CD4-positive, alpha-beta T cell (primary cell): ENCODE results near the gene DNAJB11. TPM values are rescaled to one million over a fixed set of nuclear protein-coding genes. Genes with fewer than 3 reads are reported as not detected.

Experiments used
- ATAC-seq: fragments of 200-7000 bp; cut with Tn5 transposase; one replicate; pipeline ENCODE4 v1.10.0; 2022; ENCODE audit warnings: mild to moderate bottlenecking; ENCODE audit not compliant: poor library complexity
- CTCF ChIA-PET: fragments of 350-600 bp; sonication (Branson Sonifier 250); formaldehyde crosslinking; loops from one replicate; lab custom pipeline; 2021; ENCODE audit warnings: antibody characterized with exemption, inconsistent platforms; lab: Charles Lee
- POLR2A ChIA-PET: fragments of 350-600 bp; sonication (Branson Sonifier 250); formaldehyde crosslinking; loops from one replicate; lab custom pipeline; 2021; ENCODE audit warnings: antibody characterized with exemption, inconsistent platforms; lab: Charles Lee
- DNase-seq, 14 experiments: peaks; one replicate each; pipeline ENCODE4 v3.0.0-alpha.2; 2013 to 2020; ENCODE audit warnings: mixed read lengths in 2 of 14
- H3K27ac ChIP-seq, 2 donors: one replicate each; pipeline versions ENCODE4 v1.5.1 to v1.7.0; 2013; ENCODE audit warnings: low read length in 2 of 2, low read depth in 1 of 2, mild to moderate bottlenecking in 1 of 2
- H3K27me3 ChIP-seq, 2 experiments: 1 replicate in 1 of 2; 2 replicates in 1 of 2; pipeline versions ENCODE4 v1.6.1 to v1.7.0; 2013; ENCODE audit warnings: low read length in 2 of 2, control low read depth in 1 of 2, mild to moderate bottlenecking in 1 of 2, moderate library complexity in 1 of 2; ENCODE audit not compliant: insufficient read depth in 2 of 2, control insufficient read depth in 1 of 2
- H3K36me3 ChIP-seq: one replicate; pipeline ENCODE4 v1.6.1; 2013; ENCODE audit warnings: low read length, control low read depth; ENCODE audit not compliant: insufficient read depth
- H3K4me1 ChIP-seq: one replicate; pipeline ENCODE4 v1.6.1; 2013; ENCODE audit warnings: low read length, control low read depth; ENCODE audit not compliant: insufficient read depth
- H3K4me3 ChIP-seq: one replicate; pipeline ENCODE4 v1.5.1; 2013; ENCODE audit warnings: mild to moderate bottlenecking, low read length, moderate library complexity
- H3K9me3 ChIP-seq, 2 experiments: 1 replicate in 1 of 2; 2 replicates in 1 of 2; pipeline versions ENCODE4 v1.6.1 to v1.7.0; 2013; ENCODE audit warnings: low read length in 2 of 2, mild to moderate bottlenecking in 2 of 2, control low read depth in 1 of 2, moderate library complexity in 1 of 2; ENCODE audit not compliant: control insufficient read depth in 1 of 2, insufficient read depth in 1 of 2
- H3K27ac Mint-ChIP-seq: one replicate; pipeline ENCODE4 v1.8.0; 2020; ENCODE audit warnings: mixed read lengths
- H3K27me3 Mint-ChIP-seq: one replicate; pipeline ENCODE4 v1.8.0; 2021; ENCODE audit warnings: mixed read lengths
- H3K36me3 Mint-ChIP-seq: one replicate; pipeline ENCODE4 v1.8.0; 2021; ENCODE audit warnings: low read depth, mixed read lengths
- H3K4me1 Mint-ChIP-seq: one replicate; pipeline ENCODE4 v1.8.0; 2021; ENCODE audit warnings: low read depth, mixed read lengths
- H3K4me3 Mint-ChIP-seq: one replicate; pipeline ENCODE4 v1.8.0; 2020; ENCODE audit warnings: mild to moderate bottlenecking, mixed read lengths
- H3K9me3 Mint-ChIP-seq: one replicate; pipeline ENCODE4 v1.8.0; 2020; ENCODE audit warnings: mixed read lengths
- intact Hi-C, 2 experiments: fragments of 100-400 bp; cut with DNase I in 1 of 2; cut with micrococcal nuclease in 1 of 2; formaldehyde crosslinking; loops; one replicate each; pipeline versions ENCODE4 v1.15.1 to v1.9.0; 2023 to 2025; cut with DNase I, micrococcal nuclease
- total RNA-seq, 174 experiments: library from RNA in 2 of 174; stranded (reverse) in 2 of 174; gene quantifications; one replicate each; pipeline ENCODE4 v1.2.3 and lab custom pipeline; 2021 to 2026
- TF ChIP-seq, protein P1 (sequence below): fragments of 200-600 bp; IDR thresholded peaks from one replicate; pipeline ENCODE4 v1.8.0; 2022; ENCODE audit warnings: antibody characterized with exemption, mild to moderate bottlenecking

The DNAJB11 gene
- total RNA-seq, 2 experiments from 2014 or later, result 69.3 to 70.3 TPM

DNA sequence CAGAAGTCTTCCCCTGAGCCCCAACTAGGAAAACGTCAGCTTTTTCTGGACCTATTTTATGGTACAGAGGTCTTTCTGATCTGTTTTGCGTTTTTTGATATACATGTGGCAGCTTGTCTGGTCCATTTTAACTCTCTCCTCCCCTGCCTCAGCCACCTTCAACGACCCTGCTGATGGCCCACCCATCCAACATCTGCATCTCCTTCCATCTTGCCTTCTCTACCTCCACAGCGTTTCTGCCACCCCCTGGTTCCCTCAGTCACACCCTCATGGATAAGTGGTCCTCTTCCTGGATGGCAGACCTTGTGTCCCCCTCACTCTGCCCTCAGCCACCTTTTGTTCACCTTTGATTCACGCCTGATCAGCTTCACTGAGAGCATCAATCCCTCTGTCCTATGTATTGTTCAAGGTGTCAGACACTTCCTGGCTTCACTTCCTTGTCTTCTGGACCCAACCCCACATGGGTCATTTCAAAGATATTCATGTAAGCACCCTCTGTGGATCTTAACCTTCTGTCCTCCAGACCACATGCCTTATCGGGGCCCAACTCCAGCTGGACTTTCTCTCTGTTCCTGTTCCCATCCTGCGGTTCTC lies 55.8 kb downstream of the DNAJB11 start:
- POLR2A ChIA-PET, result no interaction called here
- H3K4me3 ChIP-seq, result no peak overlapping the region
- Mint-ChIP-seq H3K27me3 (peaks cover 25% of the 10 kb centered on the region), H3K4me3 (no peak overlapping the region), H3K27ac (no peak overlapping the region), H3K9me3 (no peaks in the 10 kb centered on the region), H3K36me3 (no peaks in the 10 kb centered on the region), H3K4me1 (no peaks in the 10 kb centered on the region)
- H3K9me3 ChIP-seq, result no peaks in the 10 kb centered on the region
- no peaks in the 10 kb centered on the region for H3K4me1 ChIP-seq
- no peak for DNase-seq
- CTCF ChIA-PET, result interaction anchor here (1.4 kb wide), 1 partner anchor 9 kb away, joined by 6 read pairs; no protein-coding TSS in a partner anchor
- intact Hi-C loops, result no loop called here
- no peak overlapping the region for H3K27ac ChIP-seq
- H3K36me3 ChIP-seq, result no peaks in the 10 kb centered on the region
- ATAC-seq, result no peak
- TF ChIP-seq, protein P1, sequence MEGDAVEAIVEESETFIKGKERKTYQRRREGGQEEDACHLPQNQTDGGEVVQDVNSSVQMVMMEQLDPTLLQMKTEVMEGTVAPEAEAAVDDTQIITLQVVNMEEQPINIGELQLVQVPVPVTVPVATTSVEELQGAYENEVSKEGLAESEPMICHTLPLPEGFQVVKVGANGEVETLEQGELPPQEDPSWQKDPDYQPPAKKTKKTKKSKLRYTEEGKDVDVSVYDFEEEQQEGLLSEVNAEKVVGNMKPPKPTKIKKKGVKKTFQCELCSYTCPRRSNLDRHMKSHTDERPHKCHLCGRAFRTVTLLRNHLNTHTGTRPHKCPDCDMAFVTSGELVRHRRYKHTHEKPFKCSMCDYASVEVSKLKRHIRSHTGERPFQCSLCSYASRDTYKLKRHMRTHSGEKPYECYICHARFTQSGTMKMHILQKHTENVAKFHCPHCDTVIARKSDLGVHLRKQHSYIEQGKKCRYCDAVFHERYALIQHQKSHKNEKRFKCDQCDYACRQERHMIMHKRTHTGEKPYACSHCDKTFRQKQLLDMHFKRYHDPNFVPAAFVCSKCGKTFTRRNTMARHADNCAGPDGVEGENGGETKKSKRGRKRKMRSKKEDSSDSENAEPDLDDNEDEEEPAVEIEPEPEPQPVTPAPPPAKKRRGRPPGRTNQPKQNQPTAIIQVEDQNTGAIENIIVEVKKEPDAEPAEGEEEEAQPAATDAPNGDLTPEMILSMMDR, result no peak
- peaks cover 0 to 4% of the 10 kb centered on the region in 2 experiments for H3K27me3 ChIP-seq

DNA sequence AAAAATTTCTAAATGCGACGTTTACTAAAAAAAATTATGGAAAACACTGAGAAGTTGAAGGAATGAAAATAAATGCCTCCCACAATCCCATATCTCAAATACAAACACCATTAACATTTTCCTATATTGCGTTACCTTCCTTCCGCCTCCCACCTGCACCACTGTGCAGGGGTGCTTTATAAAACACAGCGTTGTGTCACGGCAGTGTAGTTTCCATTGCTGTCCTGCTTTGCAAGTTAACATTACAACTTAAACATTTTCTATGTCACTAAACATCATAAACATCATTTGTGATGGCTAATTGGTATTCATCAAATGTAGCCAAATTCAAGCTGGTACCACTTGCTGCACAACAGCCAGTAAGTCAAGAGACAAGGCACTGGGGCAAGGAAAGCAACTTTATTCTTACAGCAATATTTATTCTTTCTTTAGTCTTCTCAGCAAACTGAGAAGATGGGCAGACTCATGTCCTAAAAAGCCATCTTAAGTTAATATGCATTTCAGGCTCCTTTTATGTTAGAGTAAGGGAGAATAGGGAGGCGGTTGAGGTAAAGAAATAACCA lies 57.4 kb downstream of the DNAJB11 start:
- no peaks in the 10 kb centered on the region for H3K4me1 ChIP-seq
- H3K27me3 Mint-ChIP-seq, result peaks cover 14% of the 10 kb centered on the region
- ChIA-PET CTCF (no interaction called here), POLR2A (no interaction called here)
- H3K4me1 Mint-ChIP-seq, result no peaks in the 10 kb centered on the region
- no peaks in the 10 kb centered on the region for H3K9me3 Mint-ChIP-seq
- peaks cover 0 to 4% of the 10 kb centered on the region in 2 experiments for H3K27me3 ChIP-seq
- H3K36me3 Mint-ChIP-seq, result no peaks in the 10 kb centered on the region
- TF ChIP-seq, protein P1, result no peak
- ATAC-seq, result no peak
- no peak for DNase-seq
- H3K27ac Mint-ChIP-seq, result no peak overlapping the region
- H3K27ac ChIP-seq, result no peak overlapping the region
- intact Hi-C loops, result no loop called here
- no peaks in the 10 kb centered on the region for H3K36me3 ChIP-seq
- H3K4me3 ChIP-seq, result no peak overlapping the region
- H3K9me3 ChIP-seq, result no peaks in the 10 kb centered on the region
- H3K4me3 Mint-ChIP-seq, result no peak overlapping the region

DNA sequence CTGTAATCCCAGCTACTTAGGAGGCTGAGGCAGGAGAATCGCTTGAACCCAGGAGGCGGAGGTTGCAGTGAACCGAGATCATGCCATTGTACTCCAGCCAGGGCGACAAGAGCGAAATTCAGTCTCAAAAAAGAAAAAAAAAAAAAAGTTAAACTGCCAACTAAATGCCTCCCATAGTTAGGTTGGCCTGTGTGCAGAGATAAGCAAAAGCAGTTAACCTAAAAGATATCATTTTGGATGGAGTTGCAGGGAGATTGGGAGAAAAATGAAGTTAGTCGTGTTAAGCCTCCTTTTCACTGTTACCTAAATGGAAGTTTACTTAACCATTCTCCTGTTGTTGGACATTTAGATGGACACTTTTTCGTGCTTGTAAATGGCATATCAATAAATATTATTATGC lies 58.2 kb downstream of the DNAJB11 start:
- ChIA-PET POLR2A (no interaction called here), CTCF (no interaction called here)
- H3K9me3 Mint-ChIP-seq, result no peaks in the 10 kb centered on the region
- H3K36me3 ChIP-seq, result no peaks in the 10 kb centered on the region
- no peaks in the 10 kb centered on the region for H3K4me1 ChIP-seq
- H3K9me3 ChIP-seq, result no peaks in the 10 kb centered on the region
- no peak overlapping the region for H3K27ac ChIP-seq
- H3K4me3 ChIP-seq, result no peak overlapping the region
- no peak for DNase-seq
- no peak overlapping the region for H3K27ac Mint-ChIP-seq
- intact Hi-C loops, result no loop called here
- H3K4me1 Mint-ChIP-seq, result no peaks in the 10 kb centered on the region
- H3K36me3 Mint-ChIP-seq, result no peaks in the 10 kb centered on the region
- ATAC-seq, result no peak
- TF ChIP-seq, protein P1, result no peak
- H3K27me3 Mint-ChIP-seq, result peaks cover 10% of the 10 kb centered on the region
- no peak overlapping the region for H3K4me3 Mint-ChIP-seq
- H3K27me3 ChIP-seq, result peaks cover 0 to 4% of the 10 kb centered on the region in 2 experiments
